ENCODE results near the gene COL11A2.

The COL11A2 gene

DNA sequence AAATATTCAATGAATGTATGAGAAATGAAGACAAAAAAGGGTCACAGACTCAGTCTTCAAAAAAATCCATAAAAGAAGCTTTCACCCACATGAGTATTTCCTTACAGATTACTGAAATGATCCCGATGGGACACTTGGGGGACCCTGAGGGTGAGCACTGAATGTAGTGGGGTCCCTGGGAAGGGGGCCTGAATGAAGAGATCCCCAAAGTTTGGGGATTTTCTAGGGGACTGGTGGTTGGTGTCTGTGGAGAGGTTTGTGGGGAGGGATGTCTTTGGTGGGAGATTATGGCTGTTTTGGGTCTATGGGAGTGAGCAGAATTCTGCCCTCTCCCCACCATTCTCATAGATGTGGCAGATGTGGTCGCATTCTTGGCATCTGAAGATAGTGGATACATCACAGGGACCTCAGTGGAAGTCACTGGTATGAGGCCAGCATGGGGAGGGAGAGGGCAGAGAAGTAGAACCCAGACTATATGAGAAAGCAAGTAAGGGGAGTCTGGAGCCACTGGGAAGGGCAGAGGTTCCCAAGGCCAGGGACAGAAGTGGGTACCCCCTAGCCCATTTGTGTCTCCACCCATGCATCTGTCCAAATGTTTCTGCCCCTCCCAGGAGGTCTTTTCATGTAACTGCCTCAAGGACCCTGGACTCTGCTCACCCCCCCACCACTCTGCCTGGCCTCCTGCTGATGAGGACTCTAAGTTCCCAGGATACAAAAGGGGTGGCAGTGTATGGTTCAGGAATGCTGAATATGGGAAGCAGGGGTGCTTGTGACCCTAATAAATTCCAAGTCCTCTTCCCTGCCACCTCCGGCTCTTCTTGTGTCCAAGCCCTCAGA is 14.0 kb upstream of the COL11A2 start:
- no peak for DNase-seq

DNA sequence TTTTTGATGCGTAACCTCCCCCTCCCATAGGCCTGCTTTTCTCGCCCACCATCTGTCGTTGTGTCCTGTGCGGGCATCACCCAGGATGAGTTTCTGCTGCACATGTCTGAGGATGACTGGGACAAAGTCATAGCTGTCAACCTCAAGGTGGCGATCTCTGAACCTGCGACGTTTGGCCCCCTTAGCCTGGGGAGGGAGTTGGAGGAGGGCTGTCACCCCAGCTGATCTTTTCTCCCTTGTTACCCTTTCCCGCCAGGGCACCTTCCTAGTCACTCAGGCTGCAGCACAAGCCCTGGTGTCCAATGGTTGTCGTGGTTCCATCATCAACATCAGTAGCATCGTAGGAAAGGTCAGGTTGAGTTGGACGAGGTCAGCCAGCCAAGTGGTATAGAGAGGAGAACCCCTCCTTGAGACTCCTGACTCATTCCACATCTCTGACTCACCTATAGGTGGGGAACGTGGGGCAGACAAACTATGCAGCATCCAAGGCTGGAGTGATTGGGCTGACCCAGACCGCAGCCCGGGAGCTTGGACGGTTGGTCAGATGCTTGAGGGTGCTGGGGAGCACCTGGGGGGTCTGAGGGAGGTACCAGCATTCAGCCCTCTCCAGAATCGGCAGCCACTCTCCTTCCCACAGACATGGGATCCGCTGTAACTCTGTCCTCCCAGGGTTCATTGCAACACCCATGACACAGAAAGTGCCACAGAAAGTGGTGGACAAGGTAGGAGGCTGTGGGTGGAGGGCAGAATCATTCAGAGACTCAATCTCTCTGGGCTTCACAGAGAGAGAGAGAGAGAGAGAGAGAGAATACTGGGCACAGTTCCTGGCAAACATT is 13.1 kb upstream of the COL11A2 start:
- no peak for DNase-seq

DNA sequence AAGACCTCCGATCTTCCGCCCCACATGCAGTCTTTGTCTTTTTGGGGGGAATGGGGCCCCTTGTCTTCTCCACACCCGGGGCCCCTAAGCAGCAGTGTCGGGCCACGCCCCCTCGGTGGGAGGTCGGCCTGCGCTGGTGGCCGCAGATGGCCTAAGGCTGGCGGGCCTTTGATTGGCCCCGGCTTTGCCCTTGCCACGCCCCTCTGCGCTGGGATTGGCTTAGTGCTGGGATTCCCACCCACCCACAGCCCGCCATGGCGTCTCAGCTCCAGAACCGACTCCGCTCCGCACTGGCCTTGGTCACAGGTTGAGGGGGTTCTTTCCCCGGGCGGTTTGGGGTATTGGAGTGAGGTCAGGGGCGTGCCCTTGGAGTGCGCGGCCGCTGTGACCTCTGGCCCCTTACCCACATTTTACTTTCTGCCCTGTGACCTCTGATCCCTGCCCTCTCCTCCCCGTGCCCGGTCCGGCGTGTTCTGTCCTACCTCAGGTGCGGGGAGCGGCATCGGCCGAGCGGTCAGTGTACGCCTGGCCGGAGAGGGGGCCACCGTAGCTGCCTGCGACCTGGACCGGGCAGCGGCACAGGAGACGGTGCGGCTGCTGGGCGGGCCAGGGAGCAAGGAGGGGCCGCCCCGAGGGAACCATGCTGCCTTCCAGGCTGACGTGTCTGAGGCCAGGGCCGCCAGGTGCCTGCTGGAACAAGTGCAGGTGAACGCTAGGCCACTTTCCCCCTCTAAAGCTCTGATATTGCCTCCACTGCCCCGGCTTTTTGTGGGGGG is 12.3 kb upstream of the COL11A2 start, which contains the start of gene HSD17B8:
TSS of gene HSD17B8 (plus strand) at position 241 of the 776 bp plus-strand sequence. CDS start at position 255, 14 bp downstream.
- DNase-seq, result peak; percentile 68 to 86 (median 73)

DNA sequence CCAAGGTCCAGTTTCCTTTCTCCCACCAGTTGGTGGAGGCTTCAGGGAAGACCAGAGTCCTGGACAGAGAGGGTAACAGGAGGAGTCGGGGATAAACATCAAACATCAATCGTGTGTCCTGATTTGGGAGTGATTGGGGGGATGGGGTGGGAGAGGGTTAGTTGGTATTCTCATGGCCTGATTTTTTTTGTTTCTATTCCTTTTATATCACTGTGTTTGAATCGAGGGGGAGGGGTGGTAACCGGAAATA is 11.8 kb upstream of the COL11A2 start:
- DNase-seq, result no peak

DNA sequence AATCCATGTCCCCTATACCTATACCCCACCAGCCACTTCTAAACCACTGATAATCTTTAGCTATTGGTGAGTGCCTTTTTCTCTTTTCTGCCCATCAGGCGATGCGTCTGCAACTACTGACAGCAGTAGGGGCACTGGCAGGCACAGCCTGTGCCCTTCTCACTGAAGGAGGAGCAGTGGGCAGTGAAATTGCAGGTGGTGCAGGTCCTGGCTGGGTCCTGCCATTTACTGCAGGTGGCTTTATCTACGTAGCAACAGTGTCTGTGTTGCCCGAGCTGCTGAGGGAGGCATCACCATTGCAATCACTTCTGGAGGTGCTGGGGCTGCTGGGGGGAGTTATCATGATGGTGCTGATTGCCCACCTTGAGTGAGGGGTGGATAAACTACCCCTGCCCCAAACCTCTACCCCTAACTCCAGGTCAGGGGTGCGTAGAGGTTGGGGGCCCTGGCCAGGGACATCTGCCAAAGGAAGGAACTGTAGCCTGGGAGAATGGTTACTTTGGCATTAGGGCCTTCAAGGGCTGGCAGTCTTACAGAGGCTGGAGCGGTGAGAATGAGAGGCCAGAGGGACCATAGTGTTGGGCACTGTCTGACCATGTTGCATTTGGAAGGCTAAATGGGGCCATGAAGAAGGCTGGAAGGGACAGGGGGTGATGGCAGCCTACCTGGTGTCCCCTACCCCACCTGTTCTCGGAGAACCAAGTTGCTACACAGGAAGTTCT is 11.3 kb upstream of the COL11A2 start:
- DNase-seq, result no peak

DNA sequence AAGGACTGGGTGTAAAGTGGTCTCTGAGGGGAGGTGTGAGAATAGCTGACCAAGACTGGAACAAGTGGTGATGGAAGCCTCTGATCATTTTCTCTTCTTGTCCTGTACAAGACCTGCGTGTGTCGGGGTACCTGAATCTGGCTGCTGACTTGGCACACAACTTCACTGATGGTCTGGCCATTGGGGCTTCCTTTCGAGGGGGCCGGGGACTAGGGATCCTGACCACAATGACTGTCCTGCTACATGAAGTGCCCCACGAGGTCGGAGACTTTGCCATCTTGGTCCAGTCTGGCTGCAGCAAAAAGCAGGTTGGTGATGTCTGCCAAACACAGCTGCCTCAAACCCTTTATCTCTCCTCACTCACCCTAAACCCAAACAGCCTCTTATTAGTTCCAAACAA is 10.5 kb upstream of the COL11A2 start:
- DNase-seq, result no peak

DNA sequence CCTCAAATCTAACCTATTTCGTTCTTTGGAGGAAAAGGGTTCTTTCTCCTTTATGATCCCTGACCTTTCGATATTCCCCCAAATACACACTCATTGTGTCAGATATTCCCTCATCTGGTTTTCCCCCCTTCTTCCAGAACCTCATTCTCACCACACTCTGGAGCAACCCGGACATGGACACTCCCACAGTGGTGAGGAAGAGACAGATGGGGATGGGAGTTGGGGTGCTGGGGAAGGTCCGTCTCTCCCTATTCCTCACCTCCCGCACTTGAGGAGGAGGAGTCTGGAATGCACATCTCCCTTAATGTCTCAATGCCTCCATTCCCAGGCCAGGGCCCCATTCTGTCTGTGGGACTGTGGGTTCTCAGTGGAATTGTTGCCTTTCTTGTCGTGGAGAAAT is 9.7 kb upstream of the COL11A2 start:
- no peak for DNase-seq

DNA sequence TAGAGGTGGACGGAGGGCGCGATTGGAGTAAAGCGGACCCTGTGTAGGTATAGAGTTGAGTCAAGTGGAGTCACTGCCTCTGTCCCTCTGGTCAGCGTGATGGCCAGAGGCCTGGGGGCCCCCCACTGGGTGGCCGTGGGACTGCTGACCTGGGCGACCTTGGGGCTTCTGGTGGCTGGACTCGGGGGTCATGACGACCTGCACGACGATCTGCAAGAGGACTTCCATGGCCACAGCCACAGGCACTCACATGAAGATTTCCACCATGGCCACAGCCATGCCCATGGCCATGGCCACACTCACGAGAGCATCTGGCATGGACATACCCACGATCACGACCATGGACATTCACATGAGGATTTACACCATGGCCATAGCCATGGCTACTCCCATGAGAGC is 8.9 kb upstream of the COL11A2 start:
- no peak for DNase-seq

DNA sequence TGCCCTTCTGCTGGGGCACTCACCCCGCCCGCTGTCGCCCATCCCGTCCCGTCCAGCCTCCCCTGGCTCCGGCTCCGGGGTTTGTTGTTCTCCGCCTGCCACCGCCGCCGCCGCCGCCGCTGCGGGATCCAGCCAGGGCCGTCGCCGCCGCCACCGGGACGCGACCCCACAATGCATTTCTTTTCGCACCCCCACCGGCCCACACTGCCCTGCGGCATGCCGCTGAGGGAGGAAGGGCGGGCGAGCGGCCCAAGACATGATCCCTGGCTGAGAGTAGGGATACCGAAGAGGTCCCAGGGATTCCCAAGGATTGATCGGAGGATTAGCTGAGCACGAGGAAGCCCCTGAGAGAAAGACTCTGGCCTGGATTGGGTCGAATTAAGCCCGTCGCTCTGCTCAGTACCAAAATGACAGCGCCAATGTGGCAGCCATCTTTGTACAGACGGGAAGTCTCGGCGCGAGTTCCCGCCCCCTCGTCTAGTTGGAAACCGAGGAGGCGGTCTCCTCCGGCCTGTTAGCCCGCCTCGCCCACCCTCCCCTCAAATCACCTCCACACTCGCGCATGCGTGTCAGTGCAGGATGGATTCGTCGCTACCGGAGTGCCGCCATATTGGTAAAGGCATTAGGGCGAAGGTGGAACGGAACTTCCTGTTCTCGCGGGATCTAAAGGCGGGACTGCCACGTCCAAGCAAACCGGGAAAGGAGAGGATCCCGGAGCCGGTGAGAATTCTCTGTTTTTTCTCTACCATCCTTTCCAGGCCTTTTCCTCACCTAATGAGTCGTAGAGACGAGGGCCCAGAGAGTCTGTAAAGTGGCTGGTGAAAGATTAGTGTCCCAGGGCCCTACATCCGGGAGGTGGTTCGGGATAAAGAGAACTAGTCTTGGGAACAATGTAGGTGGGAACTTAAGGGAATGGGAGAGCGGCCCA is 8.2 kb upstream of the COL11A2 start, which contains the start of the genes RXRB and SLC39A7:
TSS of gene RXRB (minus strand) at position 447 of the 928 bp plus-strand sequence. CDS start at position 258, 189 bp downstream.
TSS of gene SLC39A7 (plus strand) at position 649 of the 928 bp plus-strand sequence. CDS start 379 bp downstream, outside the sequence.
- DNase-seq, result peak; percentile 96 to 98 (median 97)

DNA sequence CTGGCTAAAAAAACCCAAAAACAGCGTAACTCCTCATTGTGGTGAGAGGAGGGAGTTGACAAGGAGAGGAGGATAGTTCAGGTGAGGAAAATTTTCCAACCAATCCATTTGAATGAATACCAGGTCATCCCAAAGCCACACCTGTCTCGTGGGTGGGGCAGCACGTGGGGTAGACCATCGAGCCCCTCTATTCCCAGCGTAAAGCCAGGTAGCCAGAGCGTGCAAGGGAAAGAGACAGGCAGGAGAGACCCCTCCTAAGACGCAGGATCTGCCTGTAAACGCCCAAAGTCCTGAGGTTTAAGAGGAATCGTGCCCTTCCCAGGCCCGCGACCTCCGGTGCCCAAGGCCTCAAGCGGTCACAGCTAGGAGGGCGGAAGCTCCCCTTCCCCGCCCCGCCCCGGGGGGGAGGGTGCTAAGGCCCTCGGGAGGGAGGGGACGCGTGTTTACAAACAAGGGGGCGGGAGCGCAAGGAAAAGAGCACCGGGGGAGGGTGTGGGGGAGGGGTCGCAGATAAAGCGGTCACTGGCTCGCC is 7.5 kb upstream of the COL11A2 start:
- peak; percentile 49 to 67 (median 54) for DNase-seq

DNA sequence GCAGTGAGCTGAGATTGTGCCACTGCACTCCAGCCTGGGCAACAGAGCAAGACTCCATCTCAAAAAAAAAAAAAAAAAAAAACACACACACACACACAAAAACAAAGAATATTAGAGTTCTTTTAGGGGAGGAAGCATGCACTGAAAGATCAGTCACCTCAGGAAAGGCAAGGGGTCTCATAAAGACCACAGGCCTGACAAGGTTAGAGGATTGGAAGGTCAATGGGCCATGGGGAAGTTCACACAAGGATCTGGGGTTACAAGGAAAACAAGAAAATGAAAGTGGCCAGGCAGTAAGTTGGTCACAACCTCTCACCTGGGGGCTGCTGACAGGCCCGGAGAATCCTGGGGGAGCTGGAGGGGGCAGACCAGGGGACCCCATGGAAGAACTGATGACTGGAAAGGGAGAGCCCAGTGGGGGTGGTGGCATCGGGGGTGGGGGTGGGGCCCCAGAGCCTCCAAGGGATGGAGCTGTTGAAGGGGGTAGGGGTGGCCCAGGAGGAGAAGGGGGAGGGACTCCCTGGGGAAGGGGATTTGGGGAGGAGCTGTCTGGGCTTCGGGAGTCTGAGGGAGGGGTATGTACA is 6.7 kb upstream of the COL11A2 start:
- no peak for DNase-seq

DNA sequence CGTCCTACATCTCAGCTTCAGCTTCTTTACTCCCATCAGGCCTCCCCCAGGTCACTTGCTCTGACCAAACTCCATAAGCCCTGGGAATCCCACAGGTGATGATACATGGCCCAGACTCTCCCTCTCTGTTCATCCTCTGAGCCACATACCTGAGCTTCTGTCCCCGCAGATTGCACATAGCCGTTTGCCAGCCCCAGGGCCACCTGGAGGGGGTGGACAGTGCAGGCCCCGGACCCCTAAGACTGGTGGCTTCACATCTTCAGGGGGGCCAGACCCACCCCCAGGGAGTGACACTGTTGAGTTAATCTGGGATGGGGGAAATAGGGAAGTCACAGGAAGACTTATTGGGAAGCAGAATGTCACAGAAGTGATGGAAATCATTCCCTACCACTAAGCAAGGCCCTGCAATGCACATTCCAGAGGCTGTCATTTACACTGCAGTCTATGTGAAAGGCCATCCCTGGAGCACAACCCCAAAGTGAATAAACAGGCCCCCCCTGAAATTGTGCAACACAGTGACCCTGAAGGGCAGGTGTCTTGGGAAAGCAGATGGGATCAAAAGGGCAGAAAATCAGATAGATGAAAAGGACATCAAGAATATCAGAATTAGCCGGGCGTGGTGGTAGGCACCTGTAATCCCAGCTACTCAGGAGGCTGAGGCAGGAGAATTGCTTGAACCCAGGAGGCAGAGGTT is 6.0 kb upstream of the COL11A2 start:
- DNase-seq, result no peak

DNA sequence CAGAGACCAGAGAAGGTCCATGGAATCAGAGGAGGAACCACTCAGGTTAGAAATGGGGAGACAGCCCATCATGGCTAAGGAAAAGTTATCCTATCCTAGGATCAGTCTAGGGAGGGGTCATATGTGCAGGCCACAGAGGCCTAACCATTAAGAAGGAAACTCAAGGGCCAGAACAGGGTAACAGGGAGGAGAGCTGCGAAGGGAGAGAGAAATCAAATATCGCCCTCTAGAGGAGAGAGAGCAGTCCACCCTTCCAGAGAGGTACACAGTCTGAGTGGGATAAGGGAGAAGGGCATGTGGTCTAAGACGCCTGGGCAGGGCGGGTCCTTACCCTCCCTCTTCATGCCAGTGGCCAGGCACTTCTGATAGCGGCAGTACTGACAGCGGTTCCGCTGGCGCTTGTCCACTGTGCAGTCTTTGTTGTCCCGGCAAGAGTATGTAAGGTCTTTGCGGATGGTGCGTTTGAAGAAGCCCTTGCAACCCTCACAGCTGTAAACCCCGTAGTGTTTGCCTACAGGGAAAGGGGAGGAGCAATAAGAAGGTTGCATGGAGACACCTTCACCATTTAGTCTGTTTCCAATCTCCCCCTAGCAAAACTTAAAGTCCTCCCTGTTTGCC is 5.3 kb upstream of the COL11A2 start:
- no peak for DNase-seq

DNA sequence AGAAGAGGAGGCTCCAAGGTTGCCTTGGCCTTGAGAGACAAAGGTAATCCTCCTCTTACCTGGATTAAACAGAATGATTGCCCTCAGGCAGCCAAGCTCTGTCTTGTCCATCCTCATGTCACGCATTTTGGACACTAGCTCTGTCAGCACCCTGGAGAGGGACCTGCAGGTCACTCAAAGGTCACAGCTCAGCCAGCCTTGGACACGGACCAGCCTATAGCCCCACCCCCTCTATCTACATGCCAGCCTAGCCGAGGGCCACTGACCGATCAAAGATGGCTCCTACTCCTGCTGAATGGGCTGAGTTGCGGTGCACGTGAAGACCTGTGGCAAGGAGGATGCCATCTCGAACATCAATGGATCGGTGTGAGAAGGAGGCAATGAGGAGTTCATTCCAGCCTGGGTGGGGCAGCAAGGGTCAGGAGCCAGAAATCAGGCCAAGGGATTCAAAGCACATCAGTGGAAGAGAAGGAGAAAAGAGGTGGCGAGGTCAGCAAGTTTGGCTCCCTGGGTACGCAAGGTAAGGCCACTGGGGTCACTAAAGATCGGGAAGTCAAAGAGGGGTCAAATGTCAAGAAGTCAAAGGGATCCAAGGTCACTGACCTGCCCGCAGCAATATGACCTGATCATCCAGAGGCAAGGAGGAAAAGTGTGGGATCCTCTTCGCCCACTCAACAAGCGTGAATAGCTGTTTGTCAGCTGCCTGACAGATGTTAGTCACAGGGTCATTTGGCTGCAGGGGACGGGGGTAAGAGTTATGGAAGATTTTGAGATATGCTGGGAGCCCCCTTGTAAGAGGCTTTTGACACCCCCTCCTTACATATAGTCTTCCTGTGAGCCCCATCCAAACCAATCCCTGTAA is 3.3 kb upstream of the COL11A2 start:
- DNase-seq, result no peak

DNA sequence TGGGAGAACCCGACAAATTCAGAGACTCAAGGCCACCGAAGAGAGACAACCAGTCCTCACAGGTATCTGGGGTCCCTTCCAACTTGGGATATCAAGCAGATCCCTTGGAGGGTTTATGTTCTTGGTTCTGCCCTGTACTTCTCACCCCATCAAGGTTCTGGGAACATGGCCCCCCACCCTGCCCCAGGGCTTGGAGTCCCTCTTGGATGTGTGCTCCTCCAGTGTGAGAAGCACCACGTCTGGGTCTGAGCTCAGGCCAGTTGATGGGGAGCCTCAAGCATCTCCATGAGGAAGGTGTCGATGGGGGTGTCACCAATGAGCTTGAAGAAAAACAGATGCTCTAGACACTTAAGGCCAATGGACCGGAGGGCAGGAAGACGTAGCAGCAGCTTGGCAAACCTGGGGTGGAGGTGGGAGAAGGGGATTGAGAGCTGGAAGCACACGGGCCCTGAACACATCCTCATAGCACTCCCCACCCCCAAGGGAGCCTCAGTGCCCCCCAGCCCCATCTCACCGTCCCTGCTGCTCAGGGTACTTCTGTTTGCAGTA is 2.2 kb upstream of the COL11A2 start:
- no peak for DNase-seq

DNA sequence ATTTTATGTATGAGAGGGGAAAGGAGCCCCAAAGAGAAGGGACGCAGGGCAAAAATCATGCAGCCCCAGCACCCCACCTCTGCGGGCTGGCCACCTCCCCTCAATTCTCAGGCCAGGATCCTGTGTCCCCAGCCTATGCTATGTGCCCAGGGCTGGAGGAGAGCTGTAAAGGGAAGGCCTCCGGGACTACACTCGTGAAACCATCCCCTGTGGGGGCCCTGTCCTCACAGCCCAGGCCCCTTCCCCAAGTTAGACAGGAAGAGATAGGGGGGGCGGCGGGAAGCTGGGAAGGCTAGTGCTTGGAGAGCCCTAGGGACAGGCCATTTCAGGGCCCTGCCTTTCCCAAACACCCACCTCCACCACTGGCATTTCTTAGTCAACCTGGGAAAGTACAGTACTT is 1.4 kb upstream of the COL11A2 start:
- DNase-seq, result no peak

DNA sequence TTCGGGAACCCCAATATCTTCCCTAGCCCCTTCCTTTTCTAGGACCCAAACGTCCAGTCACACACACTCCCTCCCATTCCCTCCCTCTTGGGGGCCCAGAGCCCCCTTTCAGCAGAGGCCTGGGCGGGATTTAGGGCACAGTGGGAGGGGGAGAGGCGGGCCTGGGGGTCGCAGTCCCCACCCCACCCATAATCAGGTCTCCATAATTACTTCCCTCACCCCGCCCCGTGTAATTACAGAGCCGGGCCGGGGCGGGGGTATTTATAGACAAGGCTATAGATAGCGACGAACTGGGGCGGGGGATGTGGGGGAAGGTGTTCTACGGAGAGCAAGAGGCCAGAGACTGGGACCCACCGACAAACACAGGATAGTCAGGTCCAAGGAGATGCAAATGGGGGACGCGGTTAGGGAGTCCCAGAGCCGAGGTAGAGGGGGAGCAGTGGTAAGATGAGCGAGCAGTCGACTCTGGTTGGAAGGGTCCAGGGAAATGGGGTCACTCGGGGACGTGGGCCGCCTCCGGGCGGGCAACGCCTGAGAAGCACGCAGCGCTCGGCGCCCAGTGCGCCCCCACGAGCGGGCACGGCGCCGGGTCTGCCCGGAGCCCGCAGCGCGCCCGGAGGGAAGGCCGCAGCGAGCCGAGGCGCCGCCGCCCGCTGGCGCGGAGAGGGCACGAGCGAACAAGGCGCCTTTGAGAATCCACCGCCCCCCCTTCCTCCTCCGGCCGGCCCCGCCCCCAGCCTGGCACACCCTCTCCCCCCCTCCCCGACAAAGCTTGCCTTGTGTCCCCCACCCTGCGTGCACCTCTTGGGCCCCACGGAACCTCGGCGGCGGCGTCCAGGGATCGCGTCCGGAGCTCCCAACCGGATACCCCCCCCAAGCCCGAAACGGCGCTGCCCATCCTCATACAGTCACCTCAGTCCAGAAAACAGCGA is 670 bp upstream of the COL11A2 start:
- peak in 1 of 4 experiments; percentile 43 for DNase-seq

Data from activated naive CD4-positive, alpha-beta T cell (primary cell).